Measurements from ENCODE around the gene PCGF3.
A peak's percentile ranks its signal among the peaks of the same experiment; 100 is the strongest.

PCGF3 gene, protein sequence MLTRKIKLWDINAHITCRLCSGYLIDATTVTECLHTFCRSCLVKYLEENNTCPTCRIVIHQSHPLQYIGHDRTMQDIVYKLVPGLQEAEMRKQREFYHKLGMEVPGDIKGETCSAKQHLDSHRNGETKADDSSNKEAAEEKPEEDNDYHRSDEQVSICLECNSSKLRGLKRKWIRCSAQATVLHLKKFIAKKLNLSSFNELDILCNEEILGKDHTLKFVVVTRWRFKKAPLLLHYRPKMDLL

DNA sequence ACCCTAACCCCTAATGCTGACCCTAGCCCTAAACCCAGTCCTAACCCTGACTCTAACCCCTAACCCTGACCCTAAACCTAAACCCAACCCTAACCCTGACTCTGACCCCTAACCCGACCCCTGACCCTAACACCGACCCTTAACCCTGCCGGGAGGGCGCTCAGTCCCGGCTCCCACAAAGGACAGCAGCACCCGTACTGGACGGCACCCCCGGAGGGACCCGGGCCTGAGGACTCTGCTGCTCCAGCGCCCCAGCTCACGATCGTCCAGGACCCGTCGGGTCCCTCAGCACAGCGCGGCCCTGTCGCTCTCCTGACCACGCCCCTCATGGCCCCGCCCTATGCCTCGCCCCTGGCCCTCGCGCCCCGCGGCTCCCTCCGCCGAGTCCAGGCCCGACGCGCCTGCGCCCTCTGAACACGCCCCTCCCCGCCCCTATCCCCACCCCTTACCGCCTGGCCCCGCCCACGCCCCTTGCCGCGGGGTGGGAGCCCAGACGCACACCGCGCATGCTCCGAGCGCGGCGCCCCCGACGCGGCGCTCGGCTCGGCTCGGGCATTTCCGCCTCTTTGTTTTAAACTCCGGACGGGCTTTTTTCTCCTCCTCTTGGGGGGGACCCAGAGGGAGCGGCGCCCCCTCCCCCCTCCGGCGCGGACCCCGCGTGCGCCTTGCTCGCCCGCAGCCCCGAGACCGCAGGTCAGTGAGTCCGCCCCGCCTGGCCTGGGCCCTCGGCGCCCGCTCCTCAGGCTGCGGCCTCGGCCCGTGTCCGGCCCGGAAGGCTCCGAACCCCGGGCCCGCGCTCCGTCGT, at the start of gene PCGF3:
TSS of gene PCGF3 (plus strand) at position 555 of the 805 bp plus-strand sequence. CDS start 27,849 bp downstream, outside the sequence.
- DNase-seq: peak; percentile 99

DNA sequence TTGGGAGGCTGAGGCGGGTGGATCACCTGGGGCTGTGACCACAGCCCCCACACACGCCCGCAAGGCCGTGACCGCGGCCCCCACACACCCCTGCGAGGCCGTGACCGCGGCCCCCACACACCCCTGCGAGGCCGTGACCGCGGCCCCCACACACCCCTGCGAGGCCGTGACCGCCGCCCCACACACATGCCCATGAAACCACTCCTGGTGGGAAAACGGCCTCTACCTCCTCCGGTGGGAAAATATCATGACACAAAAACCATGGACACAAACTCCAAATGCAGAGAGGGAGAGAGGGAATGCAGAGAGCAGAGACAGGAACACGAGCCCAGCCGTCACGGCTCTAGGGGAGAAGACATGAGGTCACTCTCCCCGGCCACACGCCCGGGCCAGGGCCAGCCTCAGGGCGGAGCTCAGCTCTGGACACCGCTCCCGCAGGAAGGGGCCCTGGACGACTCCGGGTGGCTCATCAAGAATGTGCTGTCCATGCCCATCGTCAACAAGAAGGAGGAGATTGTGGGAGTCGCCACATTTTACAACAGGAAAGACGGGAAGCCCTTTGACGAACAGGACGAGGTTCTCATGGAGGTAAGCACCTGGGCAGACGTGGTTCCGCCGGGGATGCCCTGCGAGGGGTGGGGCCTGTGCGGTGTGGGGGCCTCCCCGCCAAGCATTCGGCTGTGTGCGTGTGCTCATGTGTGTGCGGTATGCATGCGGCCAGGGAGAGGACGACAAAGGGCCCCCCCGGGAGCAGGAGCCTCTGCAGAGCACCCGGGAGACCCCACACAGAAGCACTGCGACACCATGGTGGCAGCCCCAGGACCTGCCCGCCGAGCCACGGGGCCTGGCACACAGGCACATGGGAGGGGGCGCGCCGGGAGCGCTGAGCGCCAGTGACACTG, 48.9 kb upstream of the PCGF3 start:
- DNase-seq: no peak

DNA sequence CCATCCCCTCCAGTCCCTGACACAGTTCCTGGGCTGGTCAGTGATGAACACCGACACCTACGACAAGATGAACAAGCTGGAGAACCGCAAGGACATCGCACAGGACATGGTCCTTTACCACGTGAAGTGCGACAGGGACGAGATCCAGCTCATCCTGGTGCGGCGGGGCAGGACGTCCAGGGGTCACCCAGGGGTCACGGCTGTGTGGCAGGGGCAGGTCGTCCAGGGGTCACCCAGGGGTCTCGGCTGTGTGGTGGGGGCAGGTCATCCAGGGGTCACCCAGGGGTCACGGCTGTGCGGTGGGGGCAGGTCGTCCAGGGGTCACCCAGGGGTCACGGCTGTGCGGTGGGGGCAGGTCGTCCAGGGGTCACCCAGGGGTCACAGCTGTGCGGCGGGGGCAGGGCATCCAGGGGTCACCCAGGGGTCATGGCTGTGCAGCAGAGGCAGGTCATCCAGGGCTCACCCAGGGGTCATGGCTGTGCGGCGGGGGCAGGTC, 48.2 kb upstream of the PCGF3 start:
- no peak for DNase-seq

GRCh38 chr4:657834-658667, 47.6 kb upstream of the PCGF3 start:
- DNase-seq: no peak

- no peak for DNase-seq
Measured at GRCh38 chr4:658681-659667, 46.7 kb upstream of the PCGF3 start.

GRCh38 chr4:659851-660250, 45.8 kb upstream of the PCGF3 start:
- DNase-seq: no peak

DNA sequence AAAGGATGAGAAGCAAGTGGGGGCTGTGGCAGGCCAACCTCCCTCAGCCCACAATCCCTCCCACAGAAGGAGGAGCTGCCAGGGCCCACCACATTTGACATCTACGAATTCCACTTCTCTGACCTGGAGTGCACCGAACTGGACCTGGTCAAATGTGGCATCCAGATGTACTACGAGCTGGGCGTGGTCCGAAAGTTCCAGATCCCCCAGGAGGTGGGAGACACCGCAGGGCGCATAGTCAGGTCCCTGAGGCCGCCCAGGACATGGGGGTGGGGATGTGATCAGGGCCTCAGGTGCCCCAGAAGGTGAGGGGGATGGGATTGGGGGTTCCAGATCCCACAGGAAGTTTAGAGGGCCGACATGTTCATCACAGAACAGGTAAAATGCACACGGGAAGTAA, 45.2 kb upstream of the PCGF3 start:
- DNase-seq: no peak

- no peak for DNase-seq
Measured at GRCh38 chr4:661231-661630, 44.4 kb upstream of the PCGF3 start.

DNA sequence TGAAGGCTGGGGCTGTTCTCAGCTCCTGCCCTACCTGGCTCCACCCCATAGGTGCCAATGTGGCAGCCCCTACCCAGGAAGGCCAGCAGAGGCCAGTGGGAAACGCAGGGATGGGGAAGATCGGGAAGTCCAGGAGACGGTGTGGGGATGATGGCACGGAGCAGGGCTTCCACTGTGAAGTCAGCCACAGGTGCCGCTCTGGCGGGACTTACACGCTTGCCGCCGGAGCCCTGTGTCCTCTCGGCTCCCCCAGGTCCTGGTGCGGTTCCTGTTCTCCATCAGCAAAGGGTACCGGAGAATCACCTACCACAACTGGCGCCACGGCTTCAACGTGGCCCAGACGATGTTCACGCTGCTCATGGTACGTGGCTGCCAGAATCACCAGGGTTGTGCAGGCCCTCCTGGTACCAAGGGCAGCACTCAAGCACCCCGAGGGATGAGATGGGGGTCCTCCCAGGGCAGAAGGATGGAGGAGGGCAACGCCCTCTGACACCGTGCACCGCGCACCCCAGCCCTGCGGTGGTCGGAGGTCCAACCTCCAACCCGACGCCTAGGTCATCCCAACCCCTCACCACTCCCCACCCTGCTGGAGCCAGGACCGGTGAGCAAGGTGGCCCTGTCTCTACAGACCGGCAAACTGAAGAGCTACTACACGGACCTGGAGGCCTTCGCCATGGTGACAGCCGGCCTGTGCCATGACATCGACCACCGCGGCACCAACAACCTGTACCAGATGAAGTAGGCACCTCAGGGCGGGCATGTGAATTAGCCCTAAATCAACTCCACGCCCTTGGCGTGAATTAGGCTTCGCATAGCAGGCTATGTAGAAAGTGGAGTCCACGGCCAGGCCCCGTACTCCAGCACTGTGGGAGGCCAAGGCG, 43.5 kb upstream of the PCGF3 start:
- DNase-seq: no peak

DNA sequence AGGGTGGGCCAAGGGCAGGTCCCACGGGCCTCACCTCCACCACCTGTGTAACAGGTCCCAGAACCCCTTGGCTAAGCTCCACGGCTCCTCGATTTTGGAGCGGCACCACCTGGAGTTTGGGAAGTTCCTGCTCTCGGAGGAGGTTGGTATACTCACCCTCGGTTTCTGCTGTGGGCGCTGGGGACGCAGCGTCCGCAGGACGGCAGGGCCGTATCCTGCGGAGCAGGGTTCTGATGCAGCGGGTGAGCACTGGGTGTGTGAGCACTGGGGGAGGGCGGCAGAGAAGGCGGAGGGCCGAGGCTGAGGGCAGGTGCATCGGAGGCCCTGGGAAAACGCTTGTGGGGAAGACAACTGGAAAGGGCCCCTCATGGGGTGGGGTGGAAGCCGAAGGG, 42.6 kb upstream of the PCGF3 start:
- no peak for DNase-seq

DNA sequence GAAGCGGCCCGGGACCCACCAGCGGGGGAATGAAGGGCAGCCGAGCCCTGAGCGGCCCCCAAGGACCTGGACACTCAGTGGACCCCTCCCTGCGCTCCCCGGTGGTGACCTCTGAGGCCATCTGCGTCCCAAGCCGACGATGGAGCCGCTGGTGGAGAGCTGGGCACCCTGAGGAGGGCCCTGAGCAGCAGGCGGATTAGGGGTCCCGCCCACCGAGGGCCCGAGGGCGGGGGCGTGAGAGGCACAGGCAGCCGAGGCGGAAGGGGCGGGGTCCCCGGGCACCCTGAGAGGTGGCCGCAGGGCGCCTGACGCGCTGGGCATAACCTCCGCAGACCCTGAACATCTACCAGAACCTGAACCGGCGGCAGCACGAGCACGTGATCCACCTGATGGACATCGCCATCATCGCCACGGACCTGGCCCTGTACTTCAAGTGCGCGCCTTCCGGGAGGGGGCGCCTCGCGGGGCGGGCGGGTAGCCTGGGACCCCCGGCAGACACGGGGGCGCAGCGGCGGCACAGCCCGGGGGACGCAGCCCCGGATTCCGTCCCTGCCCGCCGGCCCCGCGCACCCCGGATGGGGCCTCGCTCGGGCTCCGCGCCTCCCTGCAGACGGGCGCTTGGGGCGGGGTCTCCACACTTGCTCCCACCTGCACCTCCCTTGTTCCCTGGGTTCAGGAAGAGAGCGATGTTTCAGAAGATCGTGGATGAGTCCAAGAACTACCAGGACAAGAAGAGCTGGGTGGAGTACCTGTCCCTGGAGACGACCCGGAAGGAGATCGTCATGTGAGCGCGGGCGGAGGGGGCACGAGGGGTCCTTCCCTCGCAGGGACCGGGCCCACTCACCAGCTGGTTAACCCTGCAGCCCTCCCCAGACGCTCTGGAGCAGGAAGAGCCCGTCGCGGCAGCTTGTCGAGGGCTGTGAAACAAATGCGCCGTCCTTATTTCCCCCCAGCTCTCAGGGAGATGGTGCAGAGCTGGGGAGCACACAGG, 41.9 kb upstream of the PCGF3 start:
- peak; percentile 75 for DNase-seq

- DNase-seq: no peak
Measured at GRCh38 chr4:664713-665231, 40.9 kb upstream of the PCGF3 start.

GRCh38 chr4:665381-665750, 40.3 kb upstream of the PCGF3 start:
- no peak for DNase-seq

- DNase-seq: no peak
Measured at GRCh38 chr4:665751-666435, 39.7 kb upstream of the PCGF3 start.

DNA sequence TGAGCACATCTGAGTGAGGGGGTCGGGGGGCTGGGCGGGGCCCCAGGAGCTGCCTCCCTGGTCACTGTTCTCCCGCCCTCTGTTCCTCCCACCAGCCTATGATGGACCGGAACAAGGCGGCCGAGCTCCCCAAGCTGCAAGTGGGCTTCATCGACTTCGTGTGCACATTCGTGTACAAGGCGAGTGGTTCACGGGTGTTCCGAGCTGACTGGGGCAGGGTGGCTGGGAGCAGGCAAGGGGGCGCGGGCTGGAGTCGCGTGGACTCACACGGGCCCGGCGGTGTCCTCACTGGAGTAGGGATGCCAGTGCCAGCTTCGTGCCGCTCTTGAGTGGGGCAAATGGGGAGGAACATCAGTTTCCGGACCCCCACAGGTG, 39.2 kb upstream of the PCGF3 start:
- DNase-seq: no peak

DNA sequence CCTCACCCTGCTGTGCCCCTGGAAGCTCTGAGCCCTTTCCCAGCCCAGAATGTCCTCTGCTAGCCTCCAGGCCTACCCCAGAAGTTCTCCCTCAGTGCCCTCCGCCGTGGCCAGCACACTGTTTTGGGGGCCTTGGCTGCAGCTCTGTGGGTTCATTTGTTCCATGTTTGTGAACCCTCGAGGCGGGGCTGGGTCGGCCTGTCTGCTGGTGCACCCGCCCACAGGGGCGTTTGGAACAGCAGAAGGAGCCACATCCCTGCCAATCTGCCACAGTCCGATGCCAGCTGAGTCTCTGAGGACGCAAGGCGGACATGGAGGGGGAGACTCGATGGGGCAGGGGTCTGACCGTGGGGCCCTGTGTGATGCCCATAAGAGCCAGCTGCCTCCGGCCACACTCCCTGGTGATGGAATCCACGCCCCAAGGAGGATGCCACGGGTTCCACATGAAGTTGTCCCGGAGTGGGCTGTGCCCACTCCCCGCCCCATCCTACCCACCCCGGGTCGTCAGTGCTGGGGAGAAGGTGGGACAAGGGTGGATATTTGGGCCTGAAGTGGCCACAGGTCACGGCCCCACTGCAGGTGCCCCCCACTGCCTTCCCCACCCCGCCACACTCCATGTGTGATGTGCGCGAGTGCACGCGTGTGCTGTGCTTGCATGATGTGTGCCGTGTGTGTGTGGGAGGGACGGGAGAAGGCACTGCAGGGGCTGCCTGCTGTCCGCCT, 38.6 kb upstream of the PCGF3 start:
- no peak for DNase-seq

- DNase-seq: no peak
Measured at GRCh38 chr4:667545-667925, 38.1 kb upstream of the PCGF3 start.

Measured in activated CD4-positive, CD25-positive, alpha-beta regulatory T cell treated with anti-CD3 and anti-CD28 coated beads, Interleukin-2, amount 50 U/mL, for 72 hours (primary cell).